HG02623 (cell line): ENCODE data around the gene CYB5A.

Experiments used
- ATAC-seq: cut with Tn5 transposase; IDR thresholded peaks from one replicate; pipeline ENCODE4 v1.9.1; 2021; ENCODE audit warnings: moderate library complexity; ENCODE audit not compliant: unreplicated experiment

The CYB5A gene

GRCh38 chr18:74278983-74279382, 12.8 kb downstream of the CYB5A start:
- ATAC-seq = no peak

DNA sequence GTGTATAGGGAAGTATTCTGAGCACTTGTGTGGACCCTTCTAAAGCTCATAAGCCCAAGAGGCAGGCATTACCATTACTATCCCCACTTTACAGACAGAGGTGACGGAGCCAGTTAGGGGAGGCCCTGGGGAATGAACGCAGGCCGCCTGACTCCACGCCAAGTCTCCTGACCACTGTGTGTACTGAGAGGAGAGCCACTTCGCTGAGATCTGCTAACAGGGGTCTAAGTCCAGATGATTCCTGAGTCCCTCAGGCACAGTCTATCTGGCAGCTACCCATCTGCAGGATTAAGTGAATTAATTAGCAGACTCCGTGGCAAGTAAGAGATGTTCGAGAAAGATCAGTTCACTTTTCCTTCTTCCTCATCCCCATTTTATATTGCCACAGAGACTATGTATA, 13.7 kb downstream of the CYB5A start:
- ATAC-seq = no peak

DNA sequence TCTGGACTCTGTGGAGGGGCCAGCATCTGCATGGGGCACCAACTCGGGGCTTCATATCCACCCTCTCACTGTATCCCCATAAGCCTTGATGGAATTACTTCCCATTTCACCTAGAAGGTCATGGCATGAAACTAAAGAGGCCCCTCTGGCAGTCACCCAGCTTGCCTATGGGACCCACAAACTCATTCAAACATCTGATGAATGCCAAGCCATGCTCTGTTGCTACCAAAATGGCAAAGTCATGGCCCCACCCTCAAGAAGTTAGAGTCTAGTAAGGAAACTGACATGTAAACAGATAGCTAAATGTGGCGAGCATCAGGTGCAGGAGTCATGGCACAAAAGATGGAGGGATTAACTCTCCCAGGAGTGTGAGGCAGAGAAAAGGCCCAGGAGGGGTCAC, 14.5 kb downstream of the CYB5A start:
- no peak for ATAC-seq

GRCh38 chr18:74276609-74277008, 15.2 kb downstream of the CYB5A start:
- ATAC-seq = no peak

GRCh38 chr18:74275736-74276135, 16.0 kb downstream of the CYB5A start:
- no peak for ATAC-seq

- no peak for ATAC-seq
These were observed 17.1 kb downstream of the CYB5A start for GRCh38 chr18:74274700-74275099.

DNA sequence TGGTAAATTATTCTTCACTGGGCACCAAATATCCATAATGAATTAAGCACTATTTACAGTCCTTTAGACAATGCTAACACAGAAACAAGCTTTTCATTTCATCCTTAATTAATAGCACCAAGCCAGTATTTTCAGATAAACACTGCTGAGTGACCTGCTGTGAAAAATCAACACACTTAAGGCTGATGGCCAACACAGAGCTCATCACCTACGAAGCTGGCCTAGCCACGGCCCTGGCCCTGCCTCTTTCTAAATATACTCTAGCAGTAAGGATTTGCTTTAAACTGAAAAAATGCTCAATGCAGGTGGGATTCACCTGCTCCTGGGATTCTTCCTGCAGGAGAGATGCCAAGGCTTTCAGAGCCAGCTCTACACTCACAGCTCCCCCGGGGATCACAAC, 18.4 kb downstream of the CYB5A start:
- no peak for ATAC-seq

- no peak for ATAC-seq
These were observed 20.1 kb downstream of the CYB5A start for GRCh38 chr18:74271635-74272034.

DNA sequence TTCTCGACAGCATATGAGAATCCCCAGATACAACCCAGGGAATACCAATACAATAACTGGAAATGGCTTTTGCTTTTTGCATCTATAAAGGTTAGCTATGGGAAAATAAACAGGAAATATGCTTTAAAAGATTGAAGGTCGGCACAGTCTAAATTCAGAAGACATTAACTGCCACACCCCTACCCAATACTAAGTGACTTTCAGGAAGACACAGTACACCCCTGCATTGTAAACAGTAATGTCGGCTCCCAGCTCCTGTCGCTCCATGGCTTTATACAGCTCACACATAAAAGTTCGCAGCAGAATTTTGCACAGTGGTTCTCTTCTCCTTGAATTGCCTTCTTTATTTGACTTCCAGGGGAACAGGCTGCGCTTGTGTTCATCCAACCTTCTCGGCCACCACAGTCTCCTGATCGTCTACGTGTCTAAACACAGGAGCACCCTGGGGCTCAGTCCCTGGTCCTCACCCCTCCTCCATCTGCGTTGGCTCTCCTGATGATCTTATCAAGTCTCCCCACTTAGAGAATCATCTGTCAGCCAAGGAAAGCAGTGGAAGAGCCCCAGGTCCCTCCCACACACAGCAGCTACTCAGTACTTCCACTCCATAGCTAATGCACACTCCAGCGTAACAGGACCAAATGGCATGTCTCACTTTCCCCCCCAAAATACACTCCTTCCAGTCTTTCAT, 22.7 kb downstream of the CYB5A start:
- ATAC-seq = no peak

DNA sequence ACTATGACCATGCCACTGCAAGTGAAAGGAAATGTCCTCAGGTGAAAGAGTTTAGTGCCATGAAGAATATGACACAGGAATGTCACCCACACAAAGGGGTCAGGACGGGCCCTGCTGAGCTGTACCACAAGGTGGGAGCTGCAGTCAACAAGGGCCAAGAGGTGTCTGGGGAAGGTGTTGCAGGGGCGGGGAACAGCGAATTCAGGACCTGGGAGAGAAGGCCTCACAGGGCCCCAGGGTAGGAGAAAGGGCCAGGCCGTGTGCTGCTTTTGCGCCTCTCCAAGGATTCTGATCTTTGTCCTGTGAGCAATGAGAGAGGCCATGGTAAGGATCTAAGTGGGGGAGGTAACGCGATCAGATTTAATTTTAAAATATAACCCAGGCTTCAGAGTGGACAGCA, 23.6 kb downstream of the CYB5A start:
- no peak for ATAC-seq

DNA sequence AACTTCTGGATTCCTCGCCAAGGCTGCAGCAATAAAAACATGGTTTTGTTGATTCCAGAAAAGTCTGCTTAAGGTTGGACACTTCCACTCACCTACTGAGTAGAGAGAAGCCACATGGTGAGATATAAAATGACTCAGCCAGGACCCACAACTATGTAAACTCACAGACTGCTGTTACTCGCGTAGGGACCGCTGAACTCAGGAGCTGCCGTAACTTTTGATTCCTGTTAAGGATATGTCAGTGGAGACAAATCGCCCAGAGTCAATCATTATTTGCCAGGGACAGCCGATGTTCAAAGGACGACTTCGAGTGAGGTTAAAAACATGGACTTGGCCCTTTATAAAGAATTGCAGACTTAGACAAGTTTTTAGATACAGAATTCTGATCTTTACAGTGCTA, 25.6 kb downstream of the CYB5A start:
- no peak for ATAC-seq

DNA sequence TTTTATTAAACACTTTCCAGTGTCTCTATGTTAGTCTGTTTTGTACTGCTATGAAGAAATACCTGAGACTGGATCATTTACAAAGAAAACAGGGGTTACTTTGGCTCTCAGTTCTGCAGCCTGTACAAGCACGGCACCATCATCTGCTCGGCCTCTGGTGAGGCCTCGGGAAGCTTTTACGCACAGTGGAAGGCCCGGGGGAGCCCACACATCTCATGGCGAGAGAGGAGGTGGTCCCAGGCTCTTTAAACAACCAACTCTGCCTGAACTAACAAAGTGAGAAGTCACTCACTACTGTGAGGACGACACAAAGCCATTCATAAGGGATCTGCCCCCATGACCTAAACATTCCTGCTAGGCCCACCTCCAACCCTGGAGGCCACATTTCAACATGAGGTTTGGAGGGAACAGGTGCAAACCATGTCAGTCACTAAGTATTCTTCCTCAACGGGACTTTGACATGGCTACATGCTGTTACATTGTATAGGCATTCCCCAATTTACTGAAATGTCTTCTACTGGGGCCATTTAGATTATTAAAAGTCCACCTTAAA, 26.1 kb downstream of the CYB5A start:
- no peak for ATAC-seq

GRCh38 chr18:74264303-74265020, 27.3 kb downstream of the CYB5A start:
- peak; percentile 98 for ATAC-seq

DNA sequence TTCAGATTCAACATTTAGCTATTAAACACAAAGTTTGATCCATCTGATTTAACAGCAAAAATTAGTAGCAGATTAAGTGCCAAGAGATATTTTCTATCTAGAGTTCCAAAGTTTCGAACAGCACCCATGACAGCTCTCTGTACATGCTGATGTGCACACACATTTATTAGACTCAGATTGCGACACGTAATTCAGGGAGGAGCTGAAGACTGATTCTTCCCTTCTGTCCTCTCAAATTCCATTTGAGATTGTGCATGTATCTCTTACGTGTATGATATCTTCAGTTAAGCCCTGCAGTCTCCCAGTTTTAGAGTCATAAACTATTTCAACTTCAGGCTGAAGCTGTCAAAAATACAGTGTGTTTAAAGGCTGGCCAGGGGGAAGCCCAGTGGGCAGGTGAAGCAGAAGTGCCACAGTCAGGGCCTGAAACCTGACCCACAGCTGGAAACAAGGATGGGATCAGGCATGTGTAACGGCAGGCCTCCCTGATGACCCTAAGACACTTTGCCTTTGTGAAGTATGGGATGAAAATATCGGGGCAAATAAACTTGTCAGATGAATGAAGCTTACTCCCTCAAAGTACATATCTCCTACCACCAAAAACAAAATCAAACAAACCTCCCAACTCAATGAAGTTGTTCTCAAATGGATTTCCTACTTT, 30.6 kb downstream of the CYB5A start:
- no peak for ATAC-seq

- ATAC-seq = no peak
These were observed 32.4 kb downstream of the CYB5A start for GRCh38 chr18:74259347-74259746.

- ATAC-seq = no peak
These were observed 34.7 kb downstream of the CYB5A start for GRCh38 chr18:74257083-74257482.

GRCh38 chr18:74256190-74256589, 35.6 kb downstream of the CYB5A start:
- ATAC-seq = no peak

DNA sequence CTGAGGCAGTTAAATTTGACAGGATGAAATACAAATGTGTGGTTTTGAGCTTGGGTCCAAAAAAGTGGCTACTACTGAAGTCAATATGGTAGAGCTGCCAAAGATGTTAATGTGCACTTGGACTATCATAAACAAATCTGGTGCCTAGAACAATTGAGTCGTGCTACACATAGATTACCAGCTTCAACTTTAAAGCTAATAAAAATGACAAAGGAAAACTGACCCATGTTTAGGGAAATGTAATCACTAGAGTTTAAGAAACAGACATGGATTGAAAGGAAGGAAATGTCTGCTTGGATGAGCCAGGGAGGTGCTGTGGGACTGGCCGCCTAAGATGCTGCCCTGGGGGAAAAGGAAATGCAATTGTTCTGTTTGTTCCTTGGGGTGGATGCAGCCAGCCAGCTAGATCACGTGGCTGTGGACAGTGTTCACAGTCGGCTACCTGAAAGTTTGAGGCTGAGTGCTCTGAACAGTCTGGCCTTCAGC, 36.6 kb downstream of the CYB5A start:
- no peak for ATAC-seq

- no peak for ATAC-seq
These were observed 39.7 kb downstream of the CYB5A start for GRCh38 chr18:74252039-74252395.

GRCh38 chr18:74251297-74252038, 40.3 kb downstream of the CYB5A start:
- no peak for ATAC-seq

DNA sequence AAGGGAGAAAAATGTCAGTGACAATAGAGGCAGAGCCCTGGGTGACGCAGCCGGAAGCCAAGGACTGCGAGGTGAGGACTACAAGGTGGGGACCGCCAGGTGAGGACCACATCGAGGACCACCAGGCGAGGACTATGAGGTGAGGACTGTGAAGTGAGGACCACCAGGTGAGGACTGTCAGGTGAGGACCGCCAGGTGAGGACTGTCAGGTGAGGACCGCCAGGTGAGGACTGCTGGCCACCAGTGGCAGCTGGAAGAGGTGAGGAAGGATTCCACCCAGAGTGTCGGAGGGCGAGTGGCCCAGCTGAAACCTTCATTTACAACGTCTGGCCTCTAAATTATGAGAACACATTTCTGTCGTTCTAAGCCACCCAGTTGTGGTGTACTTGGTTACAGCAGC, 41.6 kb downstream of the CYB5A start:
- ATAC-seq = no peak
